Epithelial cell of proximal tubule (primary cell): ENCODE data around the gene PDZRN3. TPM values are rescaled to one million over a fixed set of nuclear protein-coding genes. Genes with fewer than 3 reads are reported as not detected.

ENCODE experiments used
- DNase-seq: peaks from one replicate; pipeline ENCODE4 v3.0.0-alpha.2; 2011; ENCODE audit warnings: low read depth
- H3K4me3 ChIP-seq: 2 replicates; pipeline ENCODE4 v1.5.1; 2011; ENCODE audit warnings: low read depth, mild to moderate bottlenecking, low read length
- CTCF ChIP-seq: conservative IDR thresholded peaks from 2 replicates; pipeline ENCODE4 v1.5.1; 2012; ENCODE audit warnings: low read depth, mild to moderate bottlenecking, low read length
- total RNA-seq: library from RNA; depleted of rRNA; stranded (reverse); fragments of >200 nt; gene quantifications from 2 replicates; pipeline ENCODE4 v1.2.3, GENCODE V29; 2015

PDZRN3 gene
- total RNA-seq, 1 donor from 2014 or later, result 0.17 TPM

- TF ChIP-seq CTCF, result no peak
- no peak overlapping the region for H3K4me3 ChIP-seq
- no peak for DNase-seq
These were observed 235.5 kb downstream of the PDZRN3 start for GRCh38 chr3:73389117-73389813.

GRCh38 chr3:73385568-73385967, 239.2 kb downstream of the PDZRN3 start:
- no peak for DNase-seq
- no peak overlapping the region for H3K4me3 ChIP-seq
- no peak for TF ChIP-seq CTCF

GRCh38 chr3:73384091-73384906, 240.4 kb downstream of the PDZRN3 start:
- no peak overlapping the region for H3K4me3 ChIP-seq
- no peak for DNase-seq
- no peak for TF ChIP-seq CTCF

GRCh38 chr3:73383470-73384049, 241.2 kb downstream of the PDZRN3 start:
- DNase-seq, result no peak
- H3K4me3 ChIP-seq, result no peak overlapping the region
- TF ChIP-seq CTCF, result no peak

- H3K4me3 ChIP-seq, result no peak overlapping the region
- DNase-seq, result no peak
- TF ChIP-seq CTCF, result no peak
These were observed 243.2 kb downstream of the PDZRN3 start for GRCh38 chr3:73381551-73381950.

- TF ChIP-seq CTCF, result no peak
- H3K4me3 ChIP-seq, result no peak overlapping the region
- DNase-seq, result no peak
These were observed 243.8 kb downstream of the PDZRN3 start for GRCh38 chr3:73380735-73381532.
